C4-2B (cell line): Measurements from ENCODE around the gene NCBP3.

ENCODE experiments used
- ZFX ChIP-seq: fragments of 450-650 bp; IDR thresholded peaks from 2 replicates; pipeline ENCODE4 v1.6.1; 2017
- TF ChIP-seq, protein P1 (sequence below): fragments of 450-650 bp; conservative IDR thresholded peaks from 2 replicates; pipeline ENCODE4 v1.5.1; 2017; ENCODE audit warnings: mild to moderate bottlenecking

DNA sequence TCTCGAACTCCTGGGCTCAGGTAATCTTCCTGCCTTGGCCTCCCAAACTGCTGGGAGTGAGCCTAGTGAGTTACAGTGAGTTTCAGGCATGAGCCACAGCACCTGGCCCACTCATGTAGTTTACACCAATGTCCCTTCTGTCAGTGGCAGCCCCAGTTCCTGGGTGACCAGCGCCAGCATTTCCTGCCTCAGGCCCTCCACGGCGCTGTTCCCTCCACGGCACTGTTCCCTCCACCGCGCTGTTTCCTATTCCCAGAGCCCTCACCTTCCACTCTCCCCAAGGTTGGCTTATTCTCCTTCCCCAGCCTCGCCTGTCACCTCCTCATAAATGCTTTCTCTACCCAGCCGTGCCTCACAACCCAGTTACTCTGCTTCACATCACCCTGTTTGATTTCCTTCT is 77.7 kb downstream of the NCBP3 start:
- TF ChIP-seq, protein P1, sequence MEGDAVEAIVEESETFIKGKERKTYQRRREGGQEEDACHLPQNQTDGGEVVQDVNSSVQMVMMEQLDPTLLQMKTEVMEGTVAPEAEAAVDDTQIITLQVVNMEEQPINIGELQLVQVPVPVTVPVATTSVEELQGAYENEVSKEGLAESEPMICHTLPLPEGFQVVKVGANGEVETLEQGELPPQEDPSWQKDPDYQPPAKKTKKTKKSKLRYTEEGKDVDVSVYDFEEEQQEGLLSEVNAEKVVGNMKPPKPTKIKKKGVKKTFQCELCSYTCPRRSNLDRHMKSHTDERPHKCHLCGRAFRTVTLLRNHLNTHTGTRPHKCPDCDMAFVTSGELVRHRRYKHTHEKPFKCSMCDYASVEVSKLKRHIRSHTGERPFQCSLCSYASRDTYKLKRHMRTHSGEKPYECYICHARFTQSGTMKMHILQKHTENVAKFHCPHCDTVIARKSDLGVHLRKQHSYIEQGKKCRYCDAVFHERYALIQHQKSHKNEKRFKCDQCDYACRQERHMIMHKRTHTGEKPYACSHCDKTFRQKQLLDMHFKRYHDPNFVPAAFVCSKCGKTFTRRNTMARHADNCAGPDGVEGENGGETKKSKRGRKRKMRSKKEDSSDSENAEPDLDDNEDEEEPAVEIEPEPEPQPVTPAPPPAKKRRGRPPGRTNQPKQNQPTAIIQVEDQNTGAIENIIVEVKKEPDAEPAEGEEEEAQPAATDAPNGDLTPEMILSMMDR: no peak
- no peak for TF ChIP-seq ZFX
